UCSD-AML1 (cell line): ENCODE results near the gene AMIGO1.
"Not testable (repeated sequence)": the region's sequence is repeated elsewhere in the genome, so short reads cannot be mapped to it uniquely, and the experiment has no call there.

Source experiments
- DNase-seq: peaks from one replicate; lab custom pipeline; 2025; ENCODE audit not compliant: unreplicated experiment; lab: John Stamatoyannopoulos, UW

The AMIGO1 gene

GRCh38 chr1:109485001-109485400, 24.5 kb downstream of the AMIGO1 start:
- DNase-seq, result no peak

GRCh38 chr1:109484519-109484975, 25.0 kb downstream of the AMIGO1 start:
- DNase-seq, result no peak

GRCh38 chr1:109483672-109484518, 25.6 kb downstream of the AMIGO1 start, which contains the start of gene ATXN7L2:
Gene ATXN7L2, plus strand, starts transcription at chr1:109483905. Its CDS starts 49 bp downstream, at chr1:109483954.
- peak; percentile 92 for DNase-seq

GRCh38 chr1:109482791-109483671, 26.5 kb downstream of the AMIGO1 start:
- no peak for DNase-seq

- DNase-seq, result no peak
These were observed 27.3 kb downstream of the AMIGO1 start for GRCh38 chr1:109482242-109482641.

- DNase-seq, result no peak
These were observed 27.9 kb downstream of the AMIGO1 start for GRCh38 chr1:109481646-109482045.

GRCh38 chr1:109479901-109480300, 29.6 kb downstream of the AMIGO1 start:
- DNase-seq, result no peak

- no peak for DNase-seq
These were observed 30.2 kb downstream of the AMIGO1 start for GRCh38 chr1:109479311-109479710.

- no peak for DNase-seq
These were observed 30.7 kb downstream of the AMIGO1 start for GRCh38 chr1:109478806-109479205.

- DNase-seq, result peak; percentile 68
These were observed 31.7 kb downstream of the AMIGO1 start for GRCh38 chr1:109477821-109478220.

GRCh38 chr1:109476825-109477224, 32.7 kb downstream of the AMIGO1 start:
- no peak for DNase-seq

- no peak for DNase-seq
These were observed 34.3 kb downstream of the AMIGO1 start for GRCh38 chr1:109475261-109475660.

- no peak for DNase-seq
These were observed 34.8 kb downstream of the AMIGO1 start for GRCh38 chr1:109474697-109475096.

GRCh38 chr1:109473284-109474057, 36.1 kb downstream of the AMIGO1 start:
- not testable (repeated sequence) for DNase-seq

- no peak for DNase-seq
These were observed 36.7 kb downstream of the AMIGO1 start for GRCh38 chr1:109472779-109473178.

- no peak for DNase-seq
These were observed 39.3 kb downstream of the AMIGO1 start for GRCh38 chr1:109470245-109470644.

- no peak for DNase-seq
These were observed 40.6 kb downstream of the AMIGO1 start for GRCh38 chr1:109468903-109469302.

- no peak for DNase-seq
These were observed 41.5 kb downstream of the AMIGO1 start for GRCh38 chr1:109468061-109468460.

GRCh38 chr1:109467301-109467777, 42.2 kb downstream of the AMIGO1 start:
- DNase-seq, result no peak

- no peak for DNase-seq
These were observed 42.9 kb downstream of the AMIGO1 start, which contains the start of gene SYPL2 for GRCh38 chr1:109466452-109467300. Gene SYPL2, plus strand, starts transcription at chr1:109466546. Its CDS starts 298 bp downstream, at chr1:109466844.
